Testis (tissue), 2 donors: ENCODE measurements around the gene HSD17B2.

Source experiments
- CTCF ChIP-seq, 3 experiments: fragments of 450-650 bp in 2 of 3; fragments of 200-600 bp in 1 of 3; sonication (generic) in 1 of 3; IDR thresholded peaks; one replicate each; pipeline ENCODE4 v1.5.1; 2016 to 2019; ENCODE audit warnings: antibody characterized with exemption in 3 of 3, mild to moderate bottlenecking in 2 of 3, moderate library complexity in 1 of 3
- POLR2A ChIP-seq: fragments of 450-650 bp; IDR thresholded peaks from one replicate; pipeline ENCODE4 v1.6.1; 2017; ENCODE audit warnings: antibody characterized with exemption, mild to moderate bottlenecking, moderate library complexity

- TF ChIP-seq CTCF (IDR thresholded peaks at IDR 0.05) (no peak), POLR2A (no peak)
These were observed 15.9 kb downstream of the HSD17B2 start for GRCh38 chr16:82050909-82051357.
